ENCODE measurements around the gene CACFD1. TPM values are rescaled to one million over a fixed set of nuclear protein-coding genes. Genes with fewer than 3 reads are reported as not detected.

The CACFD1 gene
- total RNA-seq, 1 donor from 2014 or later, result 13.1 TPM

- DNase-seq (ENCODE audit: low read depth) (no peak), FAIRE-seq (no peak)
- Histone ChIP-seq H3K4me2 (ENCODE audit: low read length) (peak overlapping the region; percentile 54), H3K27ac (ENCODE audit: low read depth, low read length) (no peak overlapping the region), H3K9ac (ENCODE audit: low read length) (no peak overlapping the region), H3K79me2 (ENCODE audit: insufficient read depth, low read length) (no peaks in the 10 kb centered on the region), H3K27me3 (ENCODE audit: insufficient read depth, low read length) (peaks cover 13% of the 10 kb centered on the region), H3K36me3 (ENCODE audit: insufficient read depth, low read length) (no peaks in the 10 kb centered on the region), H3K9me3 (ENCODE audit: insufficient read depth, low read depth, low read length) (no peaks in the 10 kb centered on the region), H3K4me3 (ENCODE audit: insufficient read depth, low read depth, low read length) (no peak overlapping the region), H3K4me1 (ENCODE audit: insufficient read depth, low read length) (no peaks in the 10 kb centered on the region), H4K20me1 (ENCODE audit: insufficient read depth, low read length) (no peaks in the 10 kb centered on the region), H2AFZ (ENCODE audit: low read depth, low read length) (no peak overlapping the region)
- no peak overlapping the region for H3K27ac Mint-ChIP-seq (ENCODE audit: unreplicated experiment)
- H3K36me3 Mint-ChIP-seq (ENCODE audit: low read depth, unreplicated experiment), result peaks cover 4% of the 10 kb centered on the region
- no peak for TF ChIP-seq CTCF (IDR thresholded peaks at IDR 0.05; ENCODE audit: insufficient read depth, low read depth, low read length)
- TF ChIP-seq EZH2 (IDR thresholded peaks at IDR 0.05; ENCODE audit: insufficient read depth, low read length), result no peak
- H3K9me3 Mint-ChIP-seq (ENCODE audit: unreplicated experiment), result no peaks in the 10 kb centered on the region
- peaks cover 10% of the 10 kb centered on the region for H3K27me3 Mint-ChIP-seq (ENCODE audit: low read depth, unreplicated experiment)
- no peak overlapping the region for H3K4me3 Mint-ChIP-seq (ENCODE audit: unreplicated experiment)
- H3K4me1 Mint-ChIP-seq (ENCODE audit: low read depth, unreplicated experiment), result no peaks in the 10 kb centered on the region
Observed at GRCh38 chr9:133429214-133429613, 30.6 kb upstream of the CACFD1 start.

GRCh38 chr9:133429641-133430161 lies 30.1 kb upstream of the CACFD1 start:
- Histone ChIP-seq H3K4me2 (ENCODE audit: low read length) (peak overlapping the region; percentile 54), H3K4me1 (ENCODE audit: insufficient read depth, low read length) (no peaks in the 10 kb centered on the region), H3K27me3 (ENCODE audit: insufficient read depth, low read length) (peaks cover 13% of the 10 kb centered on the region), H3K9me3 (ENCODE audit: insufficient read depth, low read depth, low read length) (no peaks in the 10 kb centered on the region), H3K27ac (ENCODE audit: low read depth, low read length) (no peak overlapping the region), H3K4me3 (ENCODE audit: insufficient read depth, low read depth, low read length) (no peak overlapping the region), H2AFZ (ENCODE audit: low read depth, low read length) (peak overlapping the region; percentile 34), H3K9ac (ENCODE audit: low read length) (no peak overlapping the region), H3K36me3 (ENCODE audit: insufficient read depth, low read length) (no peaks in the 10 kb centered on the region), H4K20me1 (ENCODE audit: insufficient read depth, low read length) (no peaks in the 10 kb centered on the region), H3K79me2 (ENCODE audit: insufficient read depth, low read length) (no peaks in the 10 kb centered on the region)
- no peak for FAIRE-seq
- no peaks in the 10 kb centered on the region for H3K9me3 Mint-ChIP-seq (ENCODE audit: unreplicated experiment)
- DNase-seq (ENCODE audit: low read depth), result peak; percentile 8
- no peaks in the 10 kb centered on the region for H3K4me1 Mint-ChIP-seq (ENCODE audit: low read depth, unreplicated experiment)
- TF ChIP-seq EZH2 (IDR thresholded peaks at IDR 0.05; ENCODE audit: insufficient read depth, low read length) (no peak), CTCF (IDR thresholded peaks at IDR 0.05; ENCODE audit: insufficient read depth, low read depth, low read length) (no peak)
- no peak overlapping the region for H3K4me3 Mint-ChIP-seq (ENCODE audit: unreplicated experiment)
- peaks cover 4% of the 10 kb centered on the region for H3K36me3 Mint-ChIP-seq (ENCODE audit: low read depth, unreplicated experiment)
- peaks cover 10% of the 10 kb centered on the region for H3K27me3 Mint-ChIP-seq (ENCODE audit: low read depth, unreplicated experiment)
- no peak overlapping the region for H3K27ac Mint-ChIP-seq (ENCODE audit: unreplicated experiment)

GRCh38 chr9:133430244-133430643 lies 29.5 kb upstream of the CACFD1 start:
- H3K4me1 ChIP-seq (ENCODE audit: insufficient read depth, low read length), result no peaks in the 10 kb centered on the region
- H3K27ac ChIP-seq (ENCODE audit: low read depth, low read length), result no peak overlapping the region
- no peak overlapping the region for H2AFZ ChIP-seq (ENCODE audit: low read depth, low read length)
- no peaks in the 10 kb centered on the region for H3K4me1 Mint-ChIP-seq (ENCODE audit: low read depth, unreplicated experiment)
- H3K27me3 Mint-ChIP-seq (ENCODE audit: low read depth, unreplicated experiment), result peaks cover 10% of the 10 kb centered on the region
- no peaks in the 10 kb centered on the region for H3K79me2 ChIP-seq (ENCODE audit: insufficient read depth, low read length)
- H4K20me1 ChIP-seq (ENCODE audit: insufficient read depth, low read length), result no peaks in the 10 kb centered on the region
- H3K4me2 ChIP-seq (ENCODE audit: low read length), result no peak overlapping the region
- H3K36me3 Mint-ChIP-seq (ENCODE audit: low read depth, unreplicated experiment), result peaks cover 4% of the 10 kb centered on the region
- FAIRE-seq (no peak), DNase-seq (ENCODE audit: low read depth) (no peak)
- no peak for TF ChIP-seq CTCF (IDR thresholded peaks at IDR 0.05; ENCODE audit: insufficient read depth, low read depth, low read length)
- H3K9ac ChIP-seq (ENCODE audit: low read length), result no peak overlapping the region
- H3K9me3 Mint-ChIP-seq (ENCODE audit: unreplicated experiment), result no peaks in the 10 kb centered on the region
- H3K4me3 Mint-ChIP-seq (ENCODE audit: unreplicated experiment), result no peak overlapping the region
- H3K9me3 ChIP-seq (ENCODE audit: insufficient read depth, low read depth, low read length), result no peaks in the 10 kb centered on the region
- no peak overlapping the region for H3K4me3 ChIP-seq (ENCODE audit: insufficient read depth, low read depth, low read length)
- H3K27ac Mint-ChIP-seq (ENCODE audit: unreplicated experiment), result no peak overlapping the region
- peaks cover 13% of the 10 kb centered on the region for H3K27me3 ChIP-seq (ENCODE audit: insufficient read depth, low read length)
- H3K36me3 ChIP-seq (ENCODE audit: insufficient read depth, low read length), result no peaks in the 10 kb centered on the region
